Mucosa of rectum (tissue), 2 donors: ENCODE data around the gene KRTAP21-1.
"Not testable (repeated sequence)": the region's sequence is repeated elsewhere in the genome, so short reads cannot be mapped to it uniquely, and the experiment has no call there.

Experiments
- H3K27ac ChIP-seq, 2 donors: one replicate each; pipeline ENCODE4 v1.7.0; 2013; ENCODE audit warnings: inconsistent platforms in 2 of 2, low read depth in 2 of 2, low read length in 2 of 2
- H3K27me3 ChIP-seq, 2 donors: one replicate each; pipeline ENCODE4 v1.7.0; 2013; ENCODE audit warnings: low read length in 2 of 2; ENCODE audit not compliant: control insufficient read depth in 2 of 2, insufficient read depth in 2 of 2
- H3K36me3 ChIP-seq, 2 donors: one replicate each; pipeline ENCODE4 v1.7.0; 2013; ENCODE audit warnings: low read length in 2 of 2; ENCODE audit not compliant: control insufficient read depth in 2 of 2, insufficient read depth in 2 of 2
- H3K4me1 ChIP-seq, 2 donors: one replicate each; pipeline ENCODE4 v1.7.0; 2013; ENCODE audit warnings: low read length in 2 of 2, mild to moderate bottlenecking in 1 of 2; ENCODE audit not compliant: control insufficient read depth in 2 of 2, insufficient read depth in 2 of 2
- H3K4me3 ChIP-seq, 2 donors: one replicate each; pipeline ENCODE4 v1.7.0; 2013; ENCODE audit warnings: low read length in 2 of 2
- H3K9ac ChIP-seq, 2 donors: one replicate each; pipeline ENCODE4 v1.7.0; 2013; ENCODE audit warnings: low read length in 2 of 2, low read depth in 1 of 2, mild to moderate bottlenecking in 1 of 2
- H3K9me3 ChIP-seq, 2 donors: one replicate each; pipeline ENCODE4 v1.7.0; 2013; ENCODE audit warnings: low read length in 2 of 2; ENCODE audit not compliant: control insufficient read depth in 2 of 2
- donor health status: healthy.
- donor health status: Normal muscosa, but diverticular disease.

Gene KRTAP21-1

DNA sequence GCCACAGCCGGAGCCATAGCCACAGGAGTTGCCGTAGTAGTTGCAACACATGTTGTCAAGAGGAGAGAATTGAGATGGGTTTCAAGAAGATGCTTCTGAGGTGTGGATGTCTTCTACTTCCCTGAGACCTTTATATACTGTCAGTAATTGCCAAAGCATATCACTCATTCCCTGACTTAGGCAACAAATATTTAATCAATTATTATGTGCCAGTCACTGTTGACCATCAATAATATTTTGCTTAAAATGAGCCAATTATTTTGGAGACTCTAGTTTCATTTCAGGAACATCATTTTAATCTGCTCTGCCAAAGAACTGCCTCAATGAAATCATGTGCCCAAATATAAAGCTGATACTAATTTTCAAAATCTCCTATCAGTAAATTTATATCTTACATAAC, at the start of gene KRTAP21-1:
TSS of gene KRTAP21-1 (minus strand) at position 101 of the 400 bp plus-strand sequence. CDS start at position 51, 50 bp downstream.
- H3K9me3 ChIP-seq, H3K27ac ChIP-seq, H3K4me1 ChIP-seq, H3K27me3 ChIP-seq, H3K9ac ChIP-seq, H3K4me3 ChIP-seq, H3K36me3 ChIP-seq: not testable (repeated sequence)

DNA sequence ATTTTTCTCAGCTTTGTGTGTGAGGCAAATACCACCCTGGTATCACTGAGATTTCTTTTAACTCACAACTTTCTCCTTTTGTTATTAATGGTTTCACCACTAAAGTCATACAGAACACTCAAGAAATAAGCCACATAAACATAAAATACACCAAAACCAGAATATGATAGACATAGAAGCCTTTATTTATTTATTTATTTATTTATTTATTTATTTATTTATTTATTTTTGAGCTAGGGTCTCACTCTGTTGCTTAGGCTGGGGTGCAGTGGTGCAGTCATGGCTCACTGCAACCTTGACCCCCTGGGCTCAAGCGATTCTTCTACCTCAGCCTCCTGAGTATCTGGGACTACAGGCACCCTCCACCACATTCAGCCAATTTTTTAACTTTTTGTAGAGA, 45.4 kb upstream of the KRTAP21-1 start:
- Histone ChIP-seq H3K9me3 (no peaks in the 10 kb centered on the region), H3K27ac (no peak overlapping the region), H3K4me3 (no peak overlapping the region), H3K27me3 (no peaks in the 10 kb centered on the region), H3K4me1 (no peaks in the 10 kb centered on the region), H3K9ac (no peak overlapping the region), H3K36me3 (no peaks in the 10 kb centered on the region)

DNA sequence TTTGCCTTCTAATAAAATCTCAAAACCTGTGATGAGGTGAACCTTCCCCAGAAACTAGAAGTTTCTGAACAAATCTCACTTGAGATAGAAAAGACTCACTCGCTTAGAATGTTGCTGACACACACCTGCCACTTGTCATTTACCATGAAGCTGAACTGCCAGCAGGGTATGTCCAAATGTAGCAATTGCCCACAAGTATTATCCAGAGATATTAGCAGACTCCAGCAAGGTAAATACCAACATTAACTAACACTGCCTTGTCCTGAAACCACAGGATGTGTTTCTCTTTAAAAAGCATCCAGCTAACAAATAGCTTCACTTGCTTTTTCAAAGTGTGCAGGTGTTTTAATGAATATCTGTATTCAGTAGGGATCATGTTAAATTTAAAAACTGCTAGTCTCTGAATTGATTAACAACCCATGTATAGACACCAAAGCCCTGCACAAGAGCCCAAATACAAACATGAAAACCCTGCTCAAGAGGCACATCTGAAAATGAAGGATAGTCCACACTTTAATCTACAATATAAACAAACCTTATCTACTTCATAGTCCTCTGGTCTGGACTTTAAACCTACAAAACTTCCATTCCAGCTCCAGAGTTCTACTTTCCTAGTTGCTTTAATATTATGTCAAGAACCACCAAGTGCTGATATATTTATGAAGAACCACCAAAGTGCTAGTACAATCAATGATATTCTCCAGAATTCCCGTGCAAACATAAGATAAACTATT, 38.5 kb upstream of the KRTAP21-1 start:
- Histone ChIP-seq H3K4me3 (no peak overlapping the region), H3K9me3 (no peaks in the 10 kb centered on the region), H3K27me3 (no peaks in the 10 kb centered on the region), H3K4me1 (no peaks in the 10 kb centered on the region), H3K36me3 (no peaks in the 10 kb centered on the region), H3K27ac (no peak overlapping the region), H3K9ac (no peak overlapping the region)

DNA sequence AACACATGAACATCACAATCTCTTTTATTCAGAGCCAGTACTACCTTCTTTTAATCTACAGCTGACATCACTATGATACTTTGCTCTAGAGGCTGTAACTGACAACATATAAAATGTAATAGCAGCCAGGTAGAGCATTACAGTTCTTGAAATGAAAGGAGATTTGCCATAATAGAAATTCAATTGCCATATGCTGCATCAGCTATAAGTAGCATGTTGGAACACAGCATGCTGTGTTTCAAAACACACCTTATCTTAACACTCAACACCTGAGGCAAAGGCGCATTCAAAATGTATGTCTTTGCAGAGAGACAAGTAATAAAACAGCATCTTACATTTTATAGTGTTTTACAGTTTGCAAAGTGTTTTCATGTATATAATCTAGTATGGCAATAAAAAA, 24.0 kb upstream of the KRTAP21-1 start:
- H3K9me3 ChIP-seq, result peaks cover 2 to 5% of the 10 kb centered on the region in 2 donors
- H3K36me3 ChIP-seq, result no peaks in the 10 kb centered on the region
- no peaks in the 10 kb centered on the region for H3K27me3 ChIP-seq
- no peaks in the 10 kb centered on the region for H3K4me1 ChIP-seq
- H3K27ac ChIP-seq, result no peak overlapping the region
- no peak overlapping the region for H3K4me3 ChIP-seq
- H3K9ac ChIP-seq, result no peak overlapping the region

DNA sequence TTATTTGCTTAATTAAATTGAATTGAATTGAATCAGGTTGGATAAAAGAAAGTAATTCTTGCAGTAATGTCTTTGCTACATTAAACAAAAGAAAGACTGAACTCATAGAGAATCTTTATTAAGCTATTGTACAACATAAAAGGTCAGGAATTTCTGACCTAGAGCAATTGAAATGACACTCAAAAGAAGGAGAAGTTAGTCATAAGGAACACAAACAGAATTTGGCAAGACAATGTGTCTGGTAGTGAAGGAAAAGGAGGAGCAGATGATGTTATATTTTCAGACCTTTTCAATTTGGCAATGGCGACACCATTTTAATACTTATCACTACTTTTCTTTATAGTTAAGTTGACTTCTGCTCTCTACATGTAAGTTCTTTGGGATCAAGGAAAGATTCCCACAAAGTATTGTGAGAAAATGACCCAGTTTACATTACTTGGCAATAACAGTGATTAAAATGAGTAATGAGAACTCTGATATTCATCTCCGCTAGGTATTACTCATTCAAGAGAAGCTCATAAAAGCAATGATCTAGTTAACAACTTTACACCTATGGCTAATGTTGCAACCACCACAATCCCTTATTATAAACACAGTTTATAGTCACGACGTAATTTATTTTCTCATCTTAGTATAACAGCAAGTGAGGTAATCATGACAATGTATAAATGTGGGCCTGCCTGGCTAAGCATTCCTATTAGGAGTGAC, 14.7 kb upstream of the KRTAP21-1 start:
- Histone ChIP-seq H3K9me3 (peaks cover 2 to 3% of the 10 kb centered on the region in 2 donors), H3K36me3 (no peaks in the 10 kb centered on the region), H3K27me3 (no peaks in the 10 kb centered on the region), H3K9ac (no peak overlapping the region), H3K4me3 (no peak overlapping the region), H3K4me1 (no peaks in the 10 kb centered on the region), H3K27ac (no peak overlapping the region)

DNA sequence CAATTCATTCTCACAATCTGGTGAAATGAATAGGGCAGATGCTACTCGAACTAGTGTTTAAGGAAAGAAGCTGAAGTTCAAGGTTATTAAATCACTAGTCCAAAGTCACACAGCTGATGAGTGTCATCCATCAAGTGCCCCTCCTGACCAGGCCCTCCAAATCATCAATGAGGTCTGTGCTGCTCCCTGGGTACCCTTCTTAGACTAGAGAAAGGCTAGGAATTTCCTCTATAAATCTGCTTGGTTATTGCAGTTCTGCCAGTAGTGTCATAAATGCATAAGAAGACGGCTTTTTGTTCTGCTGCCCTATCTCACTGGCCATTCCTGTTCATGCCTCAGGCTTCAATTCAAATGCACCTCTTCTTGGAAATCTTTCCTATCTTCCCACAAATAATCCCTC, 5.5 kb upstream of the KRTAP21-1 start:
- Histone ChIP-seq H3K36me3 (no peaks in the 10 kb centered on the region), H3K4me3 (no peak overlapping the region), H3K9me3 (peaks cover 0 to 7% of the 10 kb centered on the region in 2 donors), H3K9ac (no peak overlapping the region), H3K27me3 (no peaks in the 10 kb centered on the region), H3K4me1 (no peaks in the 10 kb centered on the region), H3K27ac (no peak overlapping the region)

DNA sequence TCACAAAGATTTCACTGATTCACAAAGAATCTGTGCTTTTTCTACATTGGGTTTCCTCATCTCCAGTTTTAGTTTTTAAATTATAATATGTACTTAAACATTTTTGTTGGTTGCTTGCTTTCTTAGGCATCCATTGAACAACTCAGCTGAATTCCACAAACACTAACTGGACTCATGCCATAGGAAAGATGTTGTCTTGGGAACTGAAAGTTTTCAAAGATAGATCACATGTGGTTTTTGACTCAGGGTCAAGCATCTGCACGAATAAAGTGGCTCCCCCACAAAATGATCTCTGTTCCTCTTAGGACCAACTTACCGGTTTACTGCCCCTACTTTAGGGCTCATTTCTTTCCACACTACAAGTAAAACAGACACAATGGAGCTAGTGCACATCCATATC, 3.1 kb upstream of the KRTAP21-1 start:
- H3K27me3 ChIP-seq, result no peaks in the 10 kb centered on the region
- no peaks in the 10 kb centered on the region for H3K4me1 ChIP-seq
- peaks cover 0 to 7% of the 10 kb centered on the region in 2 donors for H3K9me3 ChIP-seq
- H3K27ac ChIP-seq, result no peak overlapping the region
- H3K4me3 ChIP-seq, result no peak overlapping the region
- H3K36me3 ChIP-seq, result no peaks in the 10 kb centered on the region
- H3K9ac ChIP-seq, result no peak overlapping the region

DNA sequence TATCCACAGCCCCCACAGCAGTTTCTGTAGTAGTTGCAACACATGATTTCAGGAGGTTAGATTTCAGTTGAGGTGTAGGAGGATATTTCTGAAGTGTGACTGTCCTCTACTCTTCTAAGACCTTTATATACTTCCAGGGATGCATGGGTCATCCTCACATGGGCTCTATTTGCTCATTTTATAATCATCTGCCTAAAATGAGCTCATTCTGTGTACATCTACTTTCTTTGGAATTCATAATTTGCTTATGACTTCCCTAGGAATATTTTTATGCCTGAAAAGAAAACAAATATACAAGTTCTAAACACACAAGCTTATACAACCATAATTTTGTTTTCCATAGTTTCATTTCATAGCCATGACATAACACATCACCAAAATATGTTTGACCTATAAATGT, 8.1 kb downstream of the KRTAP21-1 start, which contains the start of gene KRTAP21-2:
TSS of gene KRTAP21-2 (minus strand) at position 101 of the 400 bp plus-strand sequence. CDS start at position 44, 57 bp downstream.
- Histone ChIP-seq H3K4me1 (no peaks in the 10 kb centered on the region), H3K27me3 (no peaks in the 10 kb centered on the region), H3K9me3 (peaks cover 0 to 3% of the 10 kb centered on the region in 2 donors), H3K27ac (no peak within 1 kb of the TSS), H3K36me3 (no peaks in the 10 kb centered on the region), H3K9ac (no peak within 1 kb of the TSS), H3K4me3 (no peak within 1 kb of the TSS)

DNA sequence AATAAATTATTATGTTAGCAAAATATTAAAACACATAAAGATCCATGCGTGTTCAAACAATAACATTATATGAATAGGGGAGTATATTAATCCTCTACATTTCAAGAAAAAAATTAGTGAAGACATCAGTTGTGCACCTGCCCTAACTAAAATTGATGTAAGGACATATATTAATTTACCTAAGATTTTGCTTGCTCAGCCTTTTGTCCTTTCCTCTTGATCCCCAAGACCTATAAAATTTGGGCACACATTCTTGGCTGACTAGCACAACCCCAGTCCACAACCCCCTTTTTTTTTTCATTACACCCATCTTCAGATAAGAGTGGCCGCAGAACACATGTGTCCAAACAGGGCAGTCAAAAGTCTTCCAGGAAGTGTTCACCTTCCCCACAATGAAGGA, 14.8 kb downstream of the KRTAP21-1 start:
- Histone ChIP-seq H3K9ac (no peak overlapping the region), H3K27me3 (no peaks in the 10 kb centered on the region)

DNA sequence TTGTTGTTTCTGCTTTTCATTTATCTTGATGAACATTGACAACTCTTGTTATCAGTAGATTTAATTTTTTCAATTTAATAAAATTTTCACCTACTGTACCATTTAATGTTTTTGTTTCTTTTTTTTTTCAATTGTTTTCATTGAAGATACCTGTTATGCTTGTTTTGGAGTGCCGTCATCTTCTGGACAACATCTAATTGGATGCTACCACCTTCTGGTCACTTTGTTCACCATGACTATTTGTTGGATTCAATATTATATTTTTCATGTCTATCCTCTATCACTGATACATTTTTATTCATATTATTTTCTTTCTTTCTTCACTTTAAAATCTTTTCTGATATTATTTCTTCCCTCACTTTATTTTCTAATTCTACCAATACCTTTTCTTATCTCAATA, 22.2 kb downstream of the KRTAP21-1 start:
- H3K27ac ChIP-seq, result no peak overlapping the region

More for the DNA sequence above, 14.8 kb downstream of the KRTAP21-1 start:
- Histone ChIP-seq H3K4me3 (no peak overlapping the region), H3K4me1 (no peaks in the 10 kb centered on the region), H3K27ac (no peak overlapping the region), H3K9me3 (peaks cover 0 to 4% of the 10 kb centered on the region in 2 donors), H3K36me3 (no peaks in the 10 kb centered on the region)

More for the DNA sequence above, 22.2 kb downstream of the KRTAP21-1 start:
- Histone ChIP-seq H3K36me3 (no peaks in the 10 kb centered on the region), H3K9ac (no peak overlapping the region), H3K9me3 (no peaks in the 10 kb centered on the region), H3K27me3 (no peaks in the 10 kb centered on the region), H3K4me1 (no peaks in the 10 kb centered on the region), H3K4me3 (no peak overlapping the region)
